RCC 7860 (cell line): Measurements from ENCODE around the gene SLCO2B1.

Source experiments
- DNase-seq: peaks from one replicate; pipeline ENCODE4 v3.0.0-alpha.2; 2015; ENCODE audit warnings: low spot score
- FAIRE-seq: peaks from 2 replicates; lab custom pipeline; 2012; peaks lifted over from hg19 to GRCh38; lab: Jason Lieb, UNC

SLCO2B1 gene

GRCh38 chr11:75191330-75191717 is 40.4 kb downstream of the SLCO2B1 start:
- FAIRE-seq (no peak), DNase-seq (no peak)

- DNase-seq, result no peak
- FAIRE-seq, result no peak
Observed at GRCh38 chr11:75193271-75193670, 42.4 kb downstream of the SLCO2B1 start.

- no peak for DNase-seq
- FAIRE-seq, result no peak
Observed at GRCh38 chr11:75193711-75194110, 42.8 kb downstream of the SLCO2B1 start.

GRCh38 chr11:75194147-75194546 is 43.2 kb downstream of the SLCO2B1 start:
- FAIRE-seq (no peak), DNase-seq (no peak)

GRCh38 chr11:75195167-75195962 is 44.5 kb downstream of the SLCO2B1 start:
- DNase-seq (no peak), FAIRE-seq (no peak)

GRCh38 chr11:75196426-75196825 is 45.5 kb downstream of the SLCO2B1 start:
- FAIRE-seq (no peak), DNase-seq (no peak)

- DNase-seq, result no peak
- FAIRE-seq, result no peak
Observed at GRCh38 chr11:75197512-75198277, 46.8 kb downstream of the SLCO2B1 start.

- no peak for DNase-seq
Observed at GRCh38 chr11:75198278-75198973, 47.5 kb downstream of the SLCO2B1 start.

GRCh38 chr11:75199412-75199955 is 48.6 kb downstream of the SLCO2B1 start:
- DNase-seq, result no peak
- FAIRE-seq, result no peak

More at GRCh38 chr11:75198278-75198973, 47.5 kb downstream of the SLCO2B1 start:
- no peak for FAIRE-seq

GRCh38 chr11:75200051-75200450 is 49.1 kb downstream of the SLCO2B1 start:
- FAIRE-seq (no peak), DNase-seq (no peak)

GRCh38 chr11:75200531-75200930 is 49.6 kb downstream of the SLCO2B1 start:
- FAIRE-seq, result no peak
- no peak for DNase-seq

GRCh38 chr11:75201771-75202170 is 50.9 kb downstream of the SLCO2B1 start:
- FAIRE-seq (no peak), DNase-seq (no peak)

GRCh38 chr11:75202195-75202594 is 51.3 kb downstream of the SLCO2B1 start:
- FAIRE-seq (no peak), DNase-seq (no peak)

GRCh38 chr11:75203138-75203537 is 52.2 kb downstream of the SLCO2B1 start:
- no peak for DNase-seq
- FAIRE-seq, result no peak

GRCh38 chr11:75203641-75204011 is 52.7 kb downstream of the SLCO2B1 start:
- DNase-seq, result no peak
- FAIRE-seq, result no peak

- FAIRE-seq (no peak), DNase-seq (no peak)
Observed at GRCh38 chr11:75204012-75204674, 53.2 kb downstream of the SLCO2B1 start.

GRCh38 chr11:75204685-75205563 is 54.0 kb downstream of the SLCO2B1 start:
- FAIRE-seq (no peak), DNase-seq (peak; percentile 64)

GRCh38 chr11:75205564-75206020 is 54.7 kb downstream of the SLCO2B1 start:
- FAIRE-seq (no peak), DNase-seq (no peak)

GRCh38 chr11:75208446-75208845 is 57.5 kb downstream of the SLCO2B1 start:
- FAIRE-seq, result no peak

GRCh38 chr11:75212411-75212810 is 61.5 kb downstream of the SLCO2B1 start:
- DNase-seq (no peak), FAIRE-seq (no peak)

More at GRCh38 chr11:75208446-75208845, 57.5 kb downstream of the SLCO2B1 start:
- DNase-seq, result no peak
